Ishikawa (cell line): ENCODE data around the gene COG8.

Source experiments
- CEBPB ChIP-seq: IDR thresholded peaks from 2 replicates; pipeline ENCODE4 v1.6.1; 2012
- CREB1 ChIP-seq: IDR thresholded peaks from 2 replicates; pipeline ENCODE4 v1.6.1; 2012; ENCODE audit warnings: low read depth
- EGR1 ChIP-seq: IDR thresholded peaks from 2 replicates; pipeline ENCODE4 v1.6.1; 2012
- EP300 ChIP-seq: IDR thresholded peaks from 2 replicates; pipeline ENCODE4 v1.6.1; 2012; ENCODE audit warnings: borderline replicate concordance
- FOXM1 ChIP-seq: IDR thresholded peaks from 2 replicates; pipeline ENCODE4 v1.6.1; 2012; ENCODE audit warnings: low read depth, borderline replicate concordance
- NFIC ChIP-seq: IDR thresholded peaks from 2 replicates; pipeline ENCODE4 v1.6.1; 2012
- RAD21 ChIP-seq: IDR thresholded peaks from 2 replicates; pipeline ENCODE4 v1.6.1; 2012; ENCODE audit warnings: low read depth
- TAF1 ChIP-seq: IDR thresholded peaks from 2 replicates; pipeline ENCODE4 v1.6.1; 2012; ENCODE audit warnings: low read depth, mild to moderate bottlenecking
- TCF12 ChIP-seq: IDR thresholded peaks from 2 replicates; pipeline ENCODE4 v1.6.1; 2012; ENCODE audit warnings: low read depth
- TEAD4 ChIP-seq: IDR thresholded peaks from 2 replicates; pipeline ENCODE4 v1.6.1; 2012
- YY1 ChIP-seq: IDR thresholded peaks from 2 replicates; pipeline ENCODE4 v1.6.1; 2012; ENCODE audit warnings: low read depth
- TF ChIP-seq, protein P1 (sequence below): IDR thresholded peaks from 2 replicates; pipeline ENCODE4 v1.6.1; 2012; ENCODE audit warnings: low read depth, mild to moderate bottlenecking
- TF ChIP-seq, protein P2 (sequence below): IDR thresholded peaks from 2 replicates; pipeline ENCODE4 v1.6.1; 2012
- TF ChIP-seq, protein P3 (sequence below): IDR thresholded peaks from 2 replicates; pipeline ENCODE4 v1.6.1; 2012

DNA sequence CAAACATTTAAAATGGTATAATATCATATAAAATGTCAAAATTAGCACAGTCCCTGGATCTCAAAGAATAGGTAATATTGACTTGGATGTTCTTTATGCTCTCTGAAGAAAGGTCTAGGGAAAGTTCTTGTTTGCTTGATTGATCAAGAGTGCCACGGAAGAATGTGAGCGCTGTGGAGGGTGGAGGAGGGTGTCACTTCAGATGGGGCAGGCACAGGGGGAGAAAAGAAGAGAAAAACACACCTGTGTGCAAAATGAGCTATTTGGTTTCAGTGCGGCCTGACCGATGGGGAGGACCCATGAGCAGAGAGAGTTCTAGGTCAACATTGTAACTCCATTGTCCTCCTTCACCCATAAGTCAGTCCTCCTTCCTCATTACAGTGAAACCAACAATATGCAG, 37.1 kb downstream of the COG8 start:
- TF ChIP-seq YY1 (no peak), CREB1 (no peak), EP300 (no peak), RAD21 (no peak), FOXM1 (no peak), TAF1 (no peak), CEBPB (no peak), TCF12 (no peak), EGR1 (no peak), NFIC (no peak), TEAD4 (no peak)
- TF ChIP-seq, protein P1, sequence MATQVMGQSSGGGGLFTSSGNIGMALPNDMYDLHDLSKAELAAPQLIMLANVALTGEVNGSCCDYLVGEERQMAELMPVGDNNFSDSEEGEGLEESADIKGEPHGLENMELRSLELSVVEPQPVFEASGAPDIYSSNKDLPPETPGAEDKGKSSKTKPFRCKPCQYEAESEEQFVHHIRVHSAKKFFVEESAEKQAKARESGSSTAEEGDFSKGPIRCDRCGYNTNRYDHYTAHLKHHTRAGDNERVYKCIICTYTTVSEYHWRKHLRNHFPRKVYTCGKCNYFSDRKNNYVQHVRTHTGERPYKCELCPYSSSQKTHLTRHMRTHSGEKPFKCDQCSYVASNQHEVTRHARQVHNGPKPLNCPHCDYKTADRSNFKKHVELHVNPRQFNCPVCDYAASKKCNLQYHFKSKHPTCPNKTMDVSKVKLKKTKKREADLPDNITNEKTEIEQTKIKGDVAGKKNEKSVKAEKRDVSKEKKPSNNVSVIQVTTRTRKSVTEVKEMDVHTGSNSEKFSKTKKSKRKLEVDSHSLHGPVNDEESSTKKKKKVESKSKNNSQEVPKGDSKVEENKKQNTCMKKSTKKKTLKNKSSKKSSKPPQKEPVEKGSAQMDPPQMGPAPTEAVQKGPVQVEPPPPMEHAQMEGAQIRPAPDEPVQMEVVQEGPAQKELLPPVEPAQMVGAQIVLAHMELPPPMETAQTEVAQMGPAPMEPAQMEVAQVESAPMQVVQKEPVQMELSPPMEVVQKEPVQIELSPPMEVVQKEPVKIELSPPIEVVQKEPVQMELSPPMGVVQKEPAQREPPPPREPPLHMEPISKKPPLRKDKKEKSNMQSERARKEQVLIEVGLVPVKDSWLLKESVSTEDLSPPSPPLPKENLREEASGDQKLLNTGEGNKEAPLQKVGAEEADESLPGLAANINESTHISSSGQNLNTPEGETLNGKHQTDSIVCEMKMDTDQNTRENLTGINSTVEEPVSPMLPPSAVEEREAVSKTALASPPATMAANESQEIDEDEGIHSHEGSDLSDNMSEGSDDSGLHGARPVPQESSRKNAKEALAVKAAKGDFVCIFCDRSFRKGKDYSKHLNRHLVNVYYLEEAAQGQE: no peak
- TF ChIP-seq, protein P2, sequence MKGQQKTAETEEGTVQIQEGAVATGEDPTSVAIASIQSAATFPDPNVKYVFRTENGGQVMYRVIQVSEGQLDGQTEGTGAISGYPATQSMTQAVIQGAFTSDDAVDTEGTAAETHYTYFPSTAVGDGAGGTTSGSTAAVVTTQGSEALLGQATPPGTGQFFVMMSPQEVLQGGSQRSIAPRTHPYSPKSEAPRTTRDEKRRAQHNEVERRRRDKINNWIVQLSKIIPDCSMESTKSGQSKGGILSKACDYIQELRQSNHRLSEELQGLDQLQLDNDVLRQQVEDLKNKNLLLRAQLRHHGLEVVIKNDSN: no peak
- TF ChIP-seq, protein P3, sequence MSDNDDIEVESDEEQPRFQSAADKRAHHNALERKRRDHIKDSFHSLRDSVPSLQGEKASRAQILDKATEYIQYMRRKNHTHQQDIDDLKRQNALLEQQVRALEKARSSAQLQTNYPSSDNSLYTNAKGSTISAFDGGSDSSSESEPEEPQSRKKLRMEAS: no peak
